Measurements from ENCODE around the gene PRRT3.
"Not testable (repeated sequence)": the region's sequence is repeated elsewhere in the genome, so short reads cannot be mapped to it uniquely, and the experiment has no call there.

The PRRT3 gene

GRCh38 chr3:9897408-9898372 is 54.5 kb downstream of the PRRT3 start:
- no peak for DNase-seq (ENCODE audit: low read depth)

- not testable (repeated sequence) for DNase-seq (ENCODE audit: low read depth)
These were observed 55.3 kb downstream of the PRRT3 start for GRCh38 chr3:9896755-9897407.

- not testable (repeated sequence) for DNase-seq (ENCODE audit: low read depth)
These were observed 56.5 kb downstream of the PRRT3 start for GRCh38 chr3:9895715-9896114.

Measured in GM04503 (cell line).